CD4-positive, alpha-beta T cell treated with Interleukin-1 beta for 1 hour (primary cell): ENCODE measurements around the gene MINDY4B.

Experiments
- DNase-seq, 2 donors: peaks; one replicate each; pipeline ENCODE4 v3.0.0-alpha.2; 2020 to 2022

Gene MINDY4B

DNA sequence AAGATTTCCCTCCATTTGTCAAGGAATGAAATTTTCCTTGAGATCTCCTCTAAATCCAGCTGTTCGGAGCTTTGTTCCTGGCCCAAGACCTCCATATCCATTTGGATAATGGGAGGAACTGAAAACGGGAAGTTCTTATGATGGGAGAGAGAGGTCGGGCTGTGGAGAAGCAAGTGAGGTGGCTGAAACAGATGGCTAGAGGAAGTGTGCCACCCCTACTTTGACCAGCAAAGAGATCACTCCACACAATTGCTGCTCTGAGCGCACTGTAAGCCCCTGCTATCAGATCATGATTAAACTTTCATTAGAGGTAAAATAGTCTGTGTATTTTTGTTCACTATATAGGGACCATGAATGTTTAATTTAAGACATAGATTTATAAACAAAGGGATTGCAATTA lies at the start of gene MINDY4B:
Gene MINDY4B, minus strand, starts transcription at position 101 of the 400 bp plus-strand sequence. Its CDS starts 0 bp downstream, at position 101.
- no peak for DNase-seq

DNA sequence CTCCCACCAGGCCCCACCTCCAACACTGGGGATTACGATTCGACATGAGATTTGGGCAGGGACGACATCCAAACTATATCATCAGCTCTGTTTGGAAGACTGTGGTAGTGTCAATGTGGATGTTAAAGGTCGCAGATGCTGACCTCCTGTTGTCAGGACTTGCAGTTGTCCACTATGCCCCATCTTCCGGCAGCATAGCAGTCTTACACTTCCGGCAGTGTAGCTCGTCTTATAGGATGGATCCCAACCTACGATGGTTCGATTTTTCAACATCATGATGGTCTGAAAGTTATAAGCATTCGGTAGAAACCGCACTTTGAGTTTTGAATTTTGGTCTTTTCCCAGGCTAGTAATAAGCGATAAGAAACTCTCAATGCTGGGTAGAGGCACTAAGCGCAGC lies 46.7 kb upstream of the MINDY4B start:
- no peak for DNase-seq

DNA sequence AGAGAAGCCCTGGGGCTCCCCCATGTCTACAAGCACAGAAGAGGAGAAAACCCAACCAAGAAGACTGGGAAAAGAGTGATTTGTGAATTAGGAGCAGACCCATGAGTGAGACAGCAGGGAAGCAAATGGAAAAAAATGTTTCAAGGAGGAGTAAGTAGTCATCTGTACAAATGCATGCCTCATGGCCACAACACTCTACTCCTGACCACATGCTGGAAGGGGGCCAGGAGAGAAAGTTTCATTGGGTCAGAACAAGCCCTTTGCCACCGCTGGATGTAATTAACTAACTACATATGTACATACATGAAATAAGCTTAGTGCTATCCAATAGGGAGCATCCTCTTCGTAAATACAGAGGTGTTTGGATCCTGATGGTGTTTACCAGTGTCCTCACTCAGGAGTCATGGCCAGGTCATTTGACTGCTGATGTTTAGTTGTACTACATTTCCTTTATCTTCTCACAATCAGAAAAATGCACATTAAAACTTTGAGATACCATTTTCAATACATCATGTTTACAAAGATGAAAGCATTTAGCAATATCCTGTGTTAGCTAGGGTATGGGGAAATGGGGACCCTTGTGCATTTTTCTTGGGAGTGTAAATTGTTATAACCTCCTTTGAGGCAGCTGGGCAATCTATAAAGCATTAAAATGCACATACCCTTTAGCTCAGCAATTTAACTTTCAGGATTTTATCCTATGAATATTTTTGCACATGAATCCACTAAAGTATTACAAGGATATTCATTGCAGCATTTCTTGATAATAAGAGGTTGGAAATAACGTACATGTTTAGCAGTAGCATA lies 40.2 kb upstream of the MINDY4B start:
- no peak for DNase-seq

DNA sequence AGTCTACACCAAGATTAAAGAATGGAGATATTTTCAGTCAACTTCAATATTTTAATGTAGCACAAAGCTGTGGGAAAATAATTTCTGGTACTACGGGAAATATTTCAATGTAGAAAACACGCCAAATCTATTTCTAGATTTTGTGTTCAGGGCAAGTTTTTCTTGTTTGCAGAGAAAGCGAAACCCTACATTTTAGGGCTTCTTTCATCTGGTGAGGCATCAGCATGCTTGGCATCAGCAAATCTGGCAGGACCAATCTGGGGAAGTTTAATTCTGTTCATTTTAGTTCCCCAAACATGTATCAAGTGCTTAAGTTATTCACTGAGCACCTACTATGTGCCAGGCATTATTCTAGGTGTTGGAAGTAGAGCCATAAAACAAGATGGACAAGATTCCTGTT lies 37.0 kb upstream of the MINDY4B start:
- no peak for DNase-seq

DNA sequence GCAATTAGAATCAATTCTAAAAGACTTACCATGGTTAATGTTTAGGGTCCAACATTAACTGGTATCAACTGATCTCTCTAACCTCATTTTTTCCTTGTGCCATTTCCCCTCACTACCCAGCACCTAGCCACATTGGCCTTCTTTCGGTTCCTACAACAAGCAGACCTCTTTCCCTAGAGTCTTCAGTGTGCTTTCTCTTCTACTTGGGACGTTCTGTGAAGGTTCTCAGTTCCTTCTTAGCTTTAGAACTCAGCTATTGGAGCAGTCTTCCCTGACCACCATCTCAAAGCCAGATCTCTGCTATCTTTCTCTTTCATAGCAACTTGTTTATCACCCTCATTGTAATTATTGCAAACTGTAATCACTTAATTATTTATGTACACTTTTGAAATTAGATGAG lies 31.5 kb upstream of the MINDY4B start:
- DNase-seq: no peak

DNA sequence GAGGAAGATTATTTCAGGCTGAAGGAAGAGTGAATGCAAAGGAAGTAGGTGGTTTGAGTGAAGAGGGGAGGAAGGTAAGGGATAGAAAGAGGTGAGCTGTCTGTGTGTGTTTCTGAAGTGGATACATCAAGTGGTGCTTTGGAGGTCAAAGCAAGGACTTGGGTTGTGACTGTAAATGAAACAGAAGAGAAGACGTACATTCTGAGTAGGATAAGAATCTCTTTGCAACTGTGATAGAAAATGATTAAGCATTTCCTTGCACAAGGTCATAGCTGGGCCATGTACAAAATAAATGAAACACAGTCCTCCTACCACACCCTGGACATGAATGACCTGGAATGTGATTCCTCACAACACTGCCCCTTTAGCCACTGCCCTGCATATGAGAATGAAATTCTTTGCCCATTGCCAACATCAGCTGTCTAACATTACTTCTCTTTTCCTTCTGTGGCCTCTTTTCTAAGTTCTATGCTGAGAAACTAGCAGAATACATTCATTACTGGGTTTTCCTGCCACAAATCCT lies 28.3 kb upstream of the MINDY4B start:
- no peak for DNase-seq

DNA sequence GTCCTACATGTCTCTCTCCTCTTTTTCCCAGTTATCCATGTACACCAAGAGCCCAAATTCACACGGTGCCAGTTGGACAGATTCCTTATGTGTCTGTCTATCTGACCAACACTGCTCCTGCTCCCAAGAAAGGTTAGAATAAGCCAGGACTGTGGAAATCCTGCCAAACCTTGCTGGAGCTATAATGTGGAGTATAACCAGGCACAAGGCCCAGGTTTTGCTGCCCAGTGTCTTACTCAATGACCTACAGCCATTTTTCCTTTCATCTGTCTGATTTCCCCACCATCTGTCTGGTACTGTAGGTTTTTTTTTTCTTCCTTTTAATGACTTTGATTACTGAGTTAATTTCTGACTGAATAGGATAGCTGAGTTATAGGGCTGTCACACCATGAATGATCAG lies 26.5 kb upstream of the MINDY4B start:
- DNase-seq: no peak

DNA sequence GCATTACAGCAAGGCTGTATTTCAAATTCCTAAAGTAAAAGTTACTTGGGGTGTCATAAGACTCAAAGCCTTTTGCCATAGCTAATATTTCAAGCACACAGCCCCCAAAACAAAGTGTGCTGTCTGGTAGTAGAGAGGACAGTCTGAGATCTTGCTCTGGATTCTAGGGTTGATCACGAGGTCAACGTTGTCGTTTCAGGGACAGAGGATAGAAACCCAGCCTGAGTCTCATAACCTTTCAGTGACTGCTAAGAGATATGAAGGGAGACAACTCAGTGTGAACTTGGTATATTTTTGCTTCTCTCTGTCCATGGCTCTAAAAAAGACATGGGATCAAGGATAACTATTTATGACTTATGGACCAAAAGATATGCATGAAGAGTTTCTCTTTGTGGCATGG lies 25.6 kb upstream of the MINDY4B start:
- no peak for DNase-seq

DNA sequence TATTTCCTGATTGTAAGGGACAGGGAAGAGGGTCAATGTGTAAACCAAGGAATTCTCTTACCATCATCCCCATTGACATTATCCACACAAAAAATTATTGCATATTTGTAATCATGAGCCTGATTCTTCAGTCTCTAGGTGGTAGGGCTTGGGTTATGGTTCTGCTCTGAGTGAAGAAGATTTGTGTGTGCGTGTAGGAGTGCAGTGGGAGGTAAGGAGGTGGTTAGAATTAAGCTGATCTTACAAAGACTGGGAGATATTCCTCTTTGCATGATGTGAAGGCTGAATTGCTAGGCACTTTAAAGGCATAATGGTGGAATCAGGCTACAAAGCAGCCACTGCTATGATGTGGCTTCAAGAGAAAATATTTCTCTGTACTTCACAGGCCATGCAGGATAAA lies 23.0 kb upstream of the MINDY4B start:
- DNase-seq: no peak

DNA sequence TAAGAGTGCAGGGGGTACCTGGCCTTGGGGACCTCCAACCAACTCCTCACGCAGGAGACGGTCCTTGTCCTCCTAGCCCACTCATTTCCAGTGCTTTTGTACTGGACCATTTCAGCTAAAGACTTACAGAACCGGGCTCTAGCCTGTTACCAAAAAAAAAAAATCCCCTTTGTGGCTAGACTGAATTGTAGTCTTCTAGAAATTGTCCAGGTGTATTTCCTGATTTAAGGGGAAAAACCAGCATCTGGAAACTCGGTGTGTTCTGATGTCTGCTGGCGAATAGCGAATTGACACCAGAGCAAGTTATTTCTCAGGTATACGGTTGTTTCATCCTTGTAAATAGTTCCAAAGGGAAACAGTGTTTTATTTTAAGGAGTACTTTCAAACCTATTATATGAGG lies 21.1 kb upstream of the MINDY4B start:
- DNase-seq: no peak

DNA sequence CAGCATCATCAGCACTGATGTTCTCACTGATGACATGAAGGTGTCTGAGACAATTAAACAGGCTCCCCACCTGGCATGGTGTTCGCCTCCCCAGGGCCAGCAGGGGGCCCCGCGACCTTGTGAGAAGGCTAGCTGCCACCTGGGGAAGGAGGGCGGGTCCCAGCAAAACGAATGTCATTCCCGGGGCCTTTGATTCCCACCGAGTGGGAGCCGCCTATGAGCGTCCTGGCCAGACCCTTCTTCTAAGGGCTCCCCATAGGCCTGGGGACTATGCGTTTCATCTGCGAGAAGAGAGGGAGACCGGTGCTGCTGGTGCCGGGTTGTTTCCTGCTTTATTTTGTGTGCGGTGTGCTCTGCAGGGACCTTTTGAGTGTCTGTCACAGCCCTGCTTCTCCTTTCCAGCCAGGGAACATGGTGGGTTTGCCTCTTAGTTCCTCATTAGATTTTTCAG lies 20.5 kb upstream of the MINDY4B start:
- peak; percentile 31 to 41 for DNase-seq

DNA sequence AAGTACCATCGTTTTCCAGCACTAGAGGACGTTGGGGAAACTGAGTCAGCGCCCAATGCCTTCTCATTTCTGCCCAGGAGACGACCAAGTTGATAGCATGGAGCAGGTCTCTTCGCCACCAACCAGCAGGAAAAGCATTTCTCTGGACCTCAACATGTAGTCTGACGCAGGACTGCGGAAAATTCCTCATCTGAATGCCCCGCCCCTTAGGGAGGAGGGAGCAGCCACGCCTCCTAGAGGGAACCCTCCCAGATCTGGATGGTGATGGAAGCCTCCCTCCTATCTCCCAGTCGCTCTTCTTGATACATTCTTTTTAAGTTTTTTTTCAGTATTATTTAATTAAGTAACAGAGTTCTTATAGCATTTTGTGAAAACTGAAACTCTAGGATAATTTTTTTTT lies 17.4 kb upstream of the MINDY4B start:
- no peak for DNase-seq

DNA sequence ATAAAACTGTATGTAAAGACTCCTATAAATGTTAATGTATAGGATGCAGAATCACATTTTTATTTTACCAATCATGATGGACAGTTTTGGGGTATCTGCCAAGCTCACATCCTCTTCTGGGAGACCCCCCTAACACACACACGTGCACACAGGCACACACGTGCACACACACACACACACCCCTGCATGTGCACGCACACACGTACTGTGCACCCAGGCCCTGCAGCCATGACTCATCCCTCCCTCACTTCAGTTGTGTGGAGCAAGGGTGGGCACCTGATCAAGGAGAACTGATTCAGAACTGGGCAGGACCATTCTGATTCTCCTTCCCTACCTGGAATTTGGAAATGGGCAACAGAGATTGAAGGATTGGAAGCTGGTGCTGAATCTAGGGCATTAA lies 16.0 kb upstream of the MINDY4B start:
- no peak for DNase-seq

DNA sequence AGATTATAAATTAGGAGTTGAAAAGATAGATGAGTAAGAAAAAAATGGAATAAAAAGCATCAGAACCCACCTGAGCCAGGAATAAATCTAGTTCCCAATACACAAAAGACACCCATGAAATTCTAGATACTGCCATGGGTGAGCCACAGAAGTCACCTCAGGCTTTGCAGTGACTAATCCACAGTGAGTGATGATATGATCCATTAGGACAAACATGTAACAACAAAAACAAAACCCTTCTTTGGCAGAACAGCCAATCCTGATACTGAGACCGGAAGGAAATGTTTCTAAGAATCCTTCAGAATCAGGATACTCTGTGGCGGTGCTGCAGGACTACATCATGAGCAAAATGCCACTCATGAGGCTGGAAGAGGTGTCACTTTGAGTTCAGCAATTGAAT lies 15.0 kb upstream of the MINDY4B start:
- DNase-seq: no peak

DNA sequence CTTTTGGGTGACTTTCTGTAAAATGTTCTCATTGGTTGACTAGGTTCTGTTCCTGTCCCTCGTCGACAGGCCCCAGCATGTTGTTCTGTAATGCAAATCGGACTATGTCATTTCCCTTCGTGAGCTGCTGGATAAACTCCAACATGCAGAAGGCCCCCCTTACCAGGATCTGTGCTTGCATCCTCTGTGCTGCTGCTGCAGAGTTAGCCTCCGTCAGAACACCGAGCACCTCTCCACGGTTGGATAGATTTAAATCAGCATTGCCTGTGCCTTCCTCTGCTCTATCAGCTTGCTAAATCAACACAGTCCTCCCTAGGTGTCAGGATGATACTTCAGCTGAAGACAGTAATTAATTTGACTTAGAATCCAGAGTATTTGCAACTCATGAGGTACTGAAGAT lies 12.7 kb upstream of the MINDY4B start:
- no peak for DNase-seq

DNA sequence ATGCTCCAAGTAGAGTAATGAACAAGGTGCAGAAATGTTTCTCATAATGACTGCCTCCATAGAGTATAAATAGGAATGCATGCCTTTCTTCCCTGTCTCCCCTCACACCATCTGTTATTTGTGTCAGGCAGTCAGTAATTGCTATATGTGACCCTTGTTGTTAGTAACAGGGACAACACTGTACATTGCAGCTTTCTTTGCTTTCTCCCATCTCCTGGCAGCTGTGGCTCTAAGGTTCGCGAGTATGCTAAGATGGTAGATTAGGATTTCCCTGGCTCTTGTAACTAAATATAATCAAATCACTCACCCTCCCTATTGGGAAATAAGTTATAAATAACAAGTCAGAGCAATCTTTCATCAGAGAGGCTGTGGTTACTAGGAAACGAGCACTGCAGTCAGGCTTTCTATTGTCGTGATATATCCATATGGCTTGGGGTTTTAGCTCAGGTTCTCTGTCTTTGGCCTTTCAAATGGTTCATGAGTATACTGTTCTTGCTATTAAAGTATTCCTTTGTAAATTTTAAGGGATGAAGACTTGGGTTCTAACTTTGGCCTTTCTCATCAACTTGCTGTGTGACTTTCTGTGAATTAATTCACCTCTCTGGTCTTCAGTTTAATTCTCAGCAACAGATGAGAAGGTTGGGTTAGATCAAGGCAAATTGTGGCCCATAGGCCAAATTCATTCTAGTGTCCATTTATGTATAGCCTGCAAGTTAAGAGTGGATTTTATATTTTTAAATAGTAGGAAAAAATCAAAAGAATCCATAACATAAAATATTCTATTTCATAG lies 8.1 kb upstream of the MINDY4B start:
- no peak for DNase-seq

DNA sequence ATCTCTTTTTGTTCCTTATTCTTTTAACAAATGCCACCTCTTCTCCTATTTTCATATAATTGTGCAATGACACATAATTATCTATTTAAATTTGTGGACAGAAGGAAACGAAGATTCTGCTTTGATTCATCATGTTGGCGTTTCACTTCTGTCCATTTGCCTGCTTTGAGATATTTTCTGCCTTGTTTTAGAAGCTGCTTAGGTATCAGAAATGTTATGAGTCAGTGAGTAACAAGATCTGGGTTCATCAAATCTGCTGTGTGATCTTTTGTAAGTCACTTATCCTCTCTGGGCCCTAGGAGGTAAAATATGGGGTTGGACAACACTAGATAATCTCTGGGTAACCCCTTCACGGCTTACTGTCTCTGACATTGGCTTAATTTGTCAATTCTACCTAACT lies 7.3 kb upstream of the MINDY4B start:
- no peak for DNase-seq

DNA sequence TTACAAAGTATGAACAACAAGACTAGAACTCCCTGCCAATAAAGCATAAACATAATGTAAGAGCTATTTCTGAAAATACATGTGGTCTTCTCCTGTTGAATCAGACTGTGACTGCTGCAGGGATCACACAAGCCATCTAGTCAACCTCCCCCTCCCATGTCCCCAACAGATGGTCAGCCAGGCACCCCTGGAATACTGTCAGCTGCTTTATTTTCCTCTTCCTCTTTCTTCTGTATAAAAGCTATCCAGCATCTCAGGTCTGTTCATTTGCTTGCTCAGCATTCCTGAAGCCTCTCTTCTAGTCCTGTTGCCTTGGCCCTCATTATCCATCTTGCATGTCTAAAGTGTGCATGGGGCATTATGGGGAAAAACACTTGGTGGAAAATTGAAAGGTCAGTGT lies 6.5 kb upstream of the MINDY4B start:
- no peak for DNase-seq

DNA sequence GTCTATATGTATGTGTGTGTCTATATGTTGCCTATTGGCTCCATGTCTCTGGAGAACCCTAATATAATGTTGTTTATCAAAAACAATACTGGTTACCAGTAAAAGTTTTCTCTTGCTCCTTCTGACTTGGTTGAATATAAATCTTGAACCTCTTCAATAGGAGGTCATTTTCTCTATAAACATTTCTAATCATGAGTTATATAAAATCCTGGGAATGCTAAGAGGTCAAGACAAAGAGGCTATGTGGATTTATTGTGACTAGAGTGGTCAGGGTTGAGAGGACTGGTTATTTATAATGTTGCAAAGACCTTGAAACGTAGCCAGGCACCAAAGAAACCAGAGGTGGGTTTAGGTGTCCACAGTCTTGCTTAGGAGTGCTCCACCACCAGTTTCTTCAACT lies 1.2 kb upstream of the MINDY4B start:
- no peak for DNase-seq

DNA sequence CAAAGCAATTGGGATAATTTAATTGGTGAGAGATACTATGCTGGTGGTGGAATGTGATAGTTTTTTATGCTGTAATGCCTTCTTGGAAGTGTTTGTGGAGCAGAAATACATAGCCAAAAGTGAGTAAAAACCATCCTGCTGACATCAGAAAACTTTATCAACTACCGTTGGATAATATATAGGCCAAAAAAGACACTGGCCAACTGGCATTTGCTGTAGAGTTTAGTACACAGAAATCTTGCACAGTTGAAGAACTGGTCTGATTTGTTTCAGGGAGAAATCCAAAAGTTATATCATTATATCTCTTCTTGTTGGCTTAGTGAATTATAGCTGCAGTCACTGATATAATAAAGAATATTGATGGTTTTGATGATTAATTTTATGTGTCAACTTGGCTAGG lies 507 bp upstream of the MINDY4B start:
- no peak for DNase-seq

DNA sequence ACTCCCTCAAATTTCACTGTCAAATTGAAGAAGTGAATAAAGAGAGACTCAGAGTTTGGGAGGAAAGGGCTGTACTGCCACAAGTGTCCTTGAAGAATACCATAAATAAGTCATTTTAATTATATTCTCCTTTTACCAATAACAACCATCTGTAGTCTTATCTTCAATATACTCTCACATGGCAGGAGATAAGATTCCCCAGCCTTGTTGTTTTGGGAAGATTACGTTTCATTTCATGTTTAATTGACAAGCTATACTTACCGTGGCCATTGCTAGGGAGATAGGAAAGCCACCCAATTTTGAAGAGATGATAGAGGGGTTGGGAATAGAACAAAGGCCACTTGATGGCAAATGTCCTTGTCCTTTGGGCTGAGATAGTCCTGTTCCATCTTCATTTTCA lies 2.3 kb downstream of the MINDY4B start:
- no peak for DNase-seq

DNA sequence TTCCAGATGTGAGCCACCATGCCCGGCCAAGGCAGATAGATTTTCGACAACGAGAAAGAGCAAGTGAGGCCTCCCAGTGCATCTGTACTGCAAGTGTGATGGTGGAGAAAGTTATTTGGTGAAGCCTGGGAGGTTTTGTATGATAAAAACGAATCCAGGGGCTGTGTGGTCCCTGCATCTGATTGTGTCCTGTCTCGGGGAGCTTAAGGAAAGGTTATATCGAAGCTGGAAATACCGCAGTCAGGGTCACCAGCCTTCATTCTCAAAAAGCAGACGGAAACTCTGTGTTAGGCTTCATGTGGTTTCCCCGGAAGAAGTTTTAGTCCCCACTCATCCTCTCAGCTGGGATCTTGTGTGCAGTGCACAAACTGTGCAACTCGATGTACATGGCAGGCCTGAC lies 3.4 kb downstream of the MINDY4B start:
- no peak for DNase-seq

DNA sequence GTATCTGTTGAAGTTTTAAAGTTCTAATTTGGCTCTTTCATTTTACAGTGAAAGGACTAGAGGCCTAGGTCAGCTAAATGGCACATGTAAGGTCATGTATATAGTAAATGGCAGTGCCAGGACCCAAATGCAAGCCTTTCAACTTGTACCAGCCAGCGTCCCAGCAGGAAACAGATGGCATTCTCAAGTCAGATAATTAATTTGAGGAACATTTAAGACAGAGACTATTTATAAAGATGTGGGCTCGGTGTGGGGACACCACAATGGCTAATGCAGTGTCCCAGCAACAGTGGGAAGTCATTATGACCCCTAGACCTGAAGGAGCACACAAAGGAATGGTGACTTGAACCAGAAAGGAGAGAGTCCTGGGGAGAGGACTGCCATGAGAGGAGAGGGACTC lies 6.1 kb downstream of the MINDY4B start:
- no peak for DNase-seq
